NCI-H526 (cell line): Measurements from ENCODE around the gene MZB1.
"Not testable (repeated sequence)": the region's sequence is repeated elsewhere in the genome, so short reads cannot be mapped to it uniquely, and the experiment has no call there.

Experiments
- DNase-seq, 2 experiments: peaks; one replicate each; lab custom pipeline; 2025; lab: John Stamatoyannopoulos, UW

Gene MZB1

GRCh38 chr5:139374909-139375308 is 14.8 kb downstream of the MZB1 start:
- DNase-seq, result no peak

DNA sequence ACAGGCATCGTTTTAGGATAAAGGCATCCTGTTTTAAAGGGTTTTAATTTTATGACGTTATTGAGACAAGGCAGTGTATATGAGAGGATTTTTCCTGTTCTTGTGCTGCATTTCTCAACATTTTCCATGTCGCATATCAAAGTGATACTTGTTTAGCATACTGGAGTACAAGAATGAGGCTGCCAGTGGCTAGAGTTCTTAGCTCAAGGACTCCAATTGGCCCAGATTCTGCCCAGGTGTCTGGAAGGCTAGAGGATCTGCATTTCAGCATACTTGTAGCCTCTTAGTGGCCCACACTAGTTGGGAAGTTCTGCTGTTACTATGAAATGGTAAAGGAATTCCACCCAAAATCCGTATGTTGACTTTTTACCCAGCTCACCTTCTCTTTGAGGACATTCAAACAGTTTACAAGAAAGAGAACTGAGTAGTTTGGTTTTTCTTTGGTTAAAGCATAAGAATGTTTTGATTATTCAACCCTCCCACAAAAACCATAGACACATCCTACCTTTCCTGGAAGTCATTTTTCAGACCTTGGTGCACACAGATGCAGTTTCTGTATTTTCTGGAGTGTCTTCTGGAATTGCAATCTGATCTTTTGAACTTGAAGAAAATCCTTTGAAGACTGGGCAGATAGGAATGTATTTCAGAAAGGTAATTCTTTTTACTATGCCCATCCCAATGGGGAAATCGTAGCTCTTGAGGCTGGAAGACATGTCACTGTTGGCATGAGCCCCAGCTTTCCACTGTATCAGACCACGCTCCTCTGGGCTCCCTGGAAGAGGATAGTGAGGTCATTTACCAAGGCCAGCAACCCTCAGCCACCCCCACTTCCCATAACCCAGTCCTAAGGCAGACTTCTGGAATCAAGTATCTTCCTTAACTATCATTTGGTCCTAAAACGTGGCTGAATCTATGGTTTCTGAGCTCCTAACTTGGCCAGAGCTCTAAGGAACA is 18.0 kb downstream of the MZB1 start:
- DNase-seq, result no peak

- DNase-seq, result no peak
Measured at GRCh38 chr5:139369181-139369580, 20.5 kb downstream of the MZB1 start.

- peak in 1 of 2 experiments; percentile 37 for DNase-seq
Measured at GRCh38 chr5:139368613-139369012, 21.1 kb downstream of the MZB1 start.

DNA sequence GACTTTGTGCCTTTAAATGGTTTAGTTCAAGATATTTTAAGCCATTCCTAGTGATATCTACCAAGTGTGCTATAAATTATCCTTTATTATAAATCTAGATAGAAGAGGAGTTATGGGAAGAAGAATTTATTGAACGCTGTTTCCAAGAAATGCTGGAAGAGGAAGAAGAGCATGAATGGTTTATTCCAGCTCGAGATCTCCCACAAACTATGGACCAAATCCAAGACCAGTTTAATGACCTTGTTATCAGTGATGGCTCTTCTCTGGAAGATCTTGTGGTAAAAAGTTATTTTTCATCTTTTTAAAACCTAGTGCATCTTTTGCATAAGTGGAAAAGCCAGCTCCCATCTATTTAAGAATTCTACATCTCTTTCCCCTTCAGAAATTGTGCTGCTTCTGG is 25.2 kb downstream of the MZB1 start:
- no peak for DNase-seq

GRCh38 chr5:139363937-139364336 is 25.8 kb downstream of the MZB1 start:
- DNase-seq, result no peak

- DNase-seq, result no peak
Measured at GRCh38 chr5:139361835-139362429, 27.8 kb downstream of the MZB1 start.

DNA sequence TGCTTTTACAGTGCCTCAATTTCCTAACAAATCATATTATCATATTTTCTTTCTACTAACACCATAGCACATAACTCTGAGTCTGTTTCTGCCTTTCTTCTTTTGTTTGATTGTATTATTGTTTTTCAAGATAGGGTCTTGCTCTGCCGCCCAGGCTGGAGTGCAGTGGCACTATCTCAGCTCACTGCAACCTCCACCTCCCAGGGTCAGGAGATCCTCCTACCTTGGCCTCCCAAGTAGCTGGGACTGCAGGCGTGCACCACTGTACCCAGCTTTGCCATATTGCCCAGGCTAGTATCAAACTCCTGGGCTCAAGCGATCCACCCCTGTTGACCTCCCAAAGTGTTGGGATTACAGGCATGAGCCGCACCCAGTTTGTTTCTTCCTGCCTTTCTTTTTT is 29.3 kb downstream of the MZB1 start:
- no peak for DNase-seq

DNA sequence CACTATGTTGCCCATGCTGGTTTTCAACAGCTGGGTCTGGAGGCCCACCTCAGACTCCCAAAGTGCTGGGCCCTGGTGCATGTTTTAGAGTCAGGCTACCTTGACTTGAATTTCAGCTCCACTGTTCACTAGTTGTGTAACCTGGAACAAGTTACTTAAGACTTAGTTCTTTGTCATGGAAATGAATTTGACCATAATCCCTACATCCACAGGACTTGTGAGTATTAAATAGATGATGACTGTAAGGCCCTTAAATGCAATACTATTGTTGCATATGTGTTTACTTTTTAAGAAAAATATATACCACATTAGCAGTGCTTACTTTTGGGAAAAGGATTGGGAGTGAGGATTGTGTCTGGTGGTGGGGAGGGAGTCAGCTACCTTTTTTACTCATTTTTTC is 31.6 kb downstream of the MZB1 start:
- no peak for DNase-seq

DNA sequence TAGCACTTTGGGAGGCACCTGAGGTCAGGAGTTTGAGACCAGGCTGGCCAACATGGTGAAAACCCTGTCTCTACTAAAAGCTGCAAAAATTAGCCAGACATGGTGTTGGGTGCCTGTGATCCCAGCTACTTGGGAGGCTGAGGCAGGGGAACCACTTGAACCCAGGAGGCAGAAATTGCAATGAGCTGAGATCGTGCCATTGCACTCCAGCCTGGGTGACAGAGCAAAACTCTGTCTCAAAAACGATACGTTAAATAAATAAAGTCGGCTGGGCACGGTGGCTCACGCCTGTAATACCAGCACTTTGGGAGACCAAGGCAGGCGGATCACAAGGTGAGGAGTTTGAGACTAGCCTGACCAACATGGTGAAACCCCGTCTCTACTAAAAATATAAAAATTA is 33.8 kb downstream of the MZB1 start:
- not testable (repeated sequence) for DNase-seq

DNA sequence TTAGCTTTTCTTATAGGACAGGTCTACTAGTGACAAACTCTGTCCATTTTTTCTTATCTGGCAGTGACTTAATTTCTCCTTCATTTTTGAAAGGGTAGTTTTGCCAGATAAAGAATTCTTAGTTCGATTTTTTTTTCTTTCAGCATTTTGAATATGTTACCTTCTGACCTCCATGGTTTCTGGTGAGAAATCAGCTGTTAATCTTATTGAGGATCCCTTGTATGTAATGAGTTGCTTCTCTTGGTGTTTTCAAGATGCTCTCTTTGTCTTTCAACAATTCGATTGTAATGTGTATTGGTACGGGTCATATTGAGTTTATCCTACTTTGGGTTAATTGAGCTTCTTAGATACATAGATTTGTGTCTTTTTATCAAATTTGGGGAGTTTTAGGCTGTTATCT is 35.5 kb downstream of the MZB1 start:
- no peak for DNase-seq

- DNase-seq, result not testable (repeated sequence)
Measured at GRCh38 chr5:139347863-139348262, 41.9 kb downstream of the MZB1 start.

- not testable (repeated sequence) for DNase-seq
Measured at GRCh38 chr5:139345442-139345841, 44.3 kb downstream of the MZB1 start.

DNA sequence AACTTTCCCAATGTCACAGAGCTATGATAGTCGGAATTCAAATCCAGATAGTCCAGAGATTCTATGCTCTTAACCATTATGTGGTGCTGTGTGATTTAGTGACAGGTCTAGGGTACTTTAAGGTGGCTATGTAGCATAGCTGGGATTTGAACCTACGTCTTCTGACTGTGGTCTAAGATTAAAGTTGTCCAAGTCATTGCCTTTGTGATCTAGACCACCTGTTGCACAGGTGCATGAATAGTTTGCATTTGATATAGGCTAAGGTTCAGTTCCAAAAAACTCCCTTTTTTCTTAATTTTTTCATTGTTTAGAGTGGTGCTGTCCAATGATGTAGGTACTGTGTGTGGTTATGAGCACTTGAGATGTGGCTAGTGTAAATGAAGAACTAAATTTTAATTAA is 45.5 kb downstream of the MZB1 start:
- no peak for DNase-seq

GRCh38 chr5:139343476-139343875 is 46.2 kb downstream of the MZB1 start:
- no peak for DNase-seq

DNA sequence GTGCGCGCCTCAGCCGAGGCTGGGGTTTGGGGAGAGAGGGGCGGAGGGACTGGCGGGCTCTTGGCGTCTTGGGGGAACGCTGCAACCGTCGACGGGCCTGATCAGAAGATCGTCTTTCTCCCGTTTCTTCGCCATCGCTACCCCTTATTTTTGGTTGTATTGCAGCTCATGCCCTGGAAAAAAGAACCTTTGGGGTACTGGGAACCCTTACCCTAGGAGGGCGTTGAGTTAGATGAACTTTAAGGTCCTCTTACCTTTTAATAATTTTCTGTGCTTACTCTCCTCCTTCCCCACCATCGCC is 47.3 kb downstream of the MZB1 start:
- DNase-seq, result no peak

DNA sequence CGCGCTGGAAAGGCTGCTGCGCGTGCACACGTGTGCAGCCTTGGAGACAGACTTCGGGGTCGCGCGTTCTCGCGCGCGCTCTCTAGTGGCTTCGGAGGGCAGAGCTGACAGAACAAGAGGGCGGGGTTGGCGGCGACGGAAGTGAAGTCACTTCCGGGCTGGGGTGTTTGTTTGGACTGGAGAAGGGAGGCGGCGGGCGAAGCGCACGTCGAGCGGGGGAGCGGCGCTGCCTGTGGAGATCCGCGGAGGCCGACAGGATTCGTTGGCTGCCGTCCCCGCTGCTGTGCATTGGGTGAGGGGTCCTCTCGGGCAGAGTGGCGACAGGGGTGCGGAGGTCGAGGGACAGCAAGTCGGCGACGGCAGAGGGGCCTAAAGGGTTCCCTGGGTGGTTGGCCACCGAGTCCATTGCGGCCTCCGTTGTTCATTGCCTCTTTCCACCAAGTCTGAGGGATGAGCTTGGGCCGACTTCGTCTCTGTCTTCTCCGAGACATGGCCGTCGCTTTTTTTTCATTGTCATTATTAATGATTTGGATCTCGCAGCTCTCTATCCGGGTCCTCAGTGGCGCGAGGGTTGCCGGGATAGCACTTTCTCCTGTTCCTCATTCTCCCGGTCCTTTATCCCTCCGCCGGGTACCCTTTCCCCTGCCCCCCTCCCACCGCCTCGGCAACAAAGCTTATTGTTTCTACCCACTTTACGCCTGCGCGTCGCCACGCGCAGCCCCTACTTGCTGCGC is 47.9 kb downstream of the MZB1 start, which contains the start of gene PAIP2:
Gene PAIP2 (plus strand): TSS at position 166 of the 734 bp plus-strand sequence. CDS start 21,931 bp downstream, outside the sequence.
- DNase-seq, result peak; percentile 99 to 100

DNA sequence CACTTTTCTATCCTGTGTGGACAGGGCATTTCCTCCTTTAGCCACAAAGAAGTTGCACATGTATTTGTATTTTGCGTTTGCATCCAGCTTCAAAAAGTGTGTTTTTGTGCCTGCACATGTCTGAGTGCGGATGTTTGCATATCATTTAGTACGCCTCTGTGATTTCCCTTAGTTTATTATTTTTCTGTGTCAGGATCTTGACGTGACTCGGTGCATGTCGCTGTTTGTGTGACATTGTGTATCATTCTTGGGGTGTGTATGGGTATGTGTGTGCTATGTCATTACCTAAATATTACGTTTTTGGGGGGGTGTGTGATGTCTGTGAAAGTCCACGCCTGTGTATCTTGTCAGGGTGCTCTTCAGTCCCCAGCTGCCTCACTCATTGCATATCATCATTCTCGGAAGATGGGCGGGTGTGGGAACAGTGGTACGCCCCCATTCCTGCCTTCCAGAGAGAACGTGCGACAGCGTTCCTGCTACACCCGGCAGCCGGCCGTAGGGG is 48.5 kb downstream of the MZB1 start:
- no peak for DNase-seq

DNA sequence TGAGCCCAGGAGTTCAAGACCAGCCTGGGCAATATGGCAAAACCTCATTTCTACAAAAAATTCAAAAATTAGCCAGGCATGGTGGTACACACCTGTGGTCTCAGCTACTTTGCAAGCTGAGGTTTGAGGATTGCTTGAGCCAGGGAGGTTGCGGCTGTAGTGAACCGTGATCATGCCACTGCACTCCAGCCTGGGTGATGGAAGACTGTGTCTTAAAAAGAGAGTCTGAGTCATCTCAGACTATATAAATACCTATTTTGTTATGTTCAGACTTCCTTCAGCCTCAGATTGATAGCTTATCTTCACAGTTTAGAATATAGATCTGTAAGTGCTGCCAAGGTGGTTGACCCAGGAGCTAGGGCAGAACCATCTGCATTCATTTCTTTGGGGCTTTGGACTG is 49.7 kb downstream of the MZB1 start:
- DNase-seq, result no peak
